Endothelial cell of hepatic sinusoid (primary cell): ENCODE measurements around the gene USP35.

Source experiments
- in situ Hi-C: cut with HindIII; loops from 2 replicates; pipeline ENCODE4 v1.10.0; 2017; ENCODE audit warnings: low sequenced_read_pairs

Gene USP35

DNA sequence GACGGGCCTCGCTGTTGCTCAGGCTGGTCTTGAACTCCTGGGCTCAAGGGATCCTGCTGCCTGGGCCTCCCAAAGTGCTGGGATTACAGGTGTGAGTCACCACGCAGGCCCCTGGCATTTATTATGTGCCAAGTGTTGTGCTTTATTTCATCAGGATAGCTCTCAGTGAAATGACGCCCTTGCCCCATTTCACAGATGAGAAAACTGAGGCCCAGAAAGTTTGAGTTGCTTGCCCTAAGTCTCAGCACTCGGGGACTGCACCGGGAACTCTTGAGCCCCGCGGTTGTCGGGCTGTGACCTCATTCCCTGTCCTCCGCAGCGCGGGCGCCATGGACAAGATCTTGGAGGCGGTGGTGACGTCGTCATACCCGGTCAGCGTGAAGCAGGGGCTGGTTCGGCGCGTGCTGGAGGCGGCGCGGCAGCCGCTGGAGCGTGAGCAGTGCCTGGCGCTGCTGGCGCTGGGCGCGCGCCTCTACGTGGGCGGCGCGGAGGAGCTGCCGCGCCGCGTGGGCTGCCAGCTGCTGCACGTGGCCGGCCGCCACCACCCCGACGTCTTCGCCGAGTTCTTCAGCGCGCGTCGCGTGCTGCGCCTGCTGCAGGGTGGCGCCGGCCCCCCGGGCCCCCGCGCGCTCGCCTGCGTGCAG is 7.3 kb downstream of the USP35 start:
- in situ Hi-C loops, result no loop called here

DNA sequence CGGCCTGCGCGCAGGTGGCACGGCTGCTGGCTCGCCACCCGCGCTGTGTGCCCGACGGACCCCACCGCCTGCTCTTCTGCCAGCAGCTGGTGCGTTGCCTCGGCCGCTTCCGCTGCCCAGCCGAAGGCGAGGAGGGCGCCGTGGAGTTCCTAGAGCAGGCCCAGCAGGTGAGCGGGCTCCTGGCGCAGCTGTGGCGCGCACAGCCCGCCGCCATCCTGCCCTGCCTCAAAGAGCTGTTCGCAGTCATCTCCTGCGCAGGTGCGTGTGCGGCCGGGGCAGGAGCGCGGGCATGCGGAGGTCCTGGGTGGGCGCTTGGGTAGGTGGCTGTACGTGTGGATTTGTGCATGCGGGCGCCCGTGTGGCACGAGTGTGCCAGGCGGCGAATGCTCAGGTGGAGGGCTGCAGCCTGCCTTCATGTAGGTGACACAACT is 8.0 kb downstream of the USP35 start:
- in situ Hi-C loops, result no loop called here

GRCh38 chr11:78197816-78198215 is 9.1 kb downstream of the USP35 start:
- in situ Hi-C loops, result no loop called here

DNA sequence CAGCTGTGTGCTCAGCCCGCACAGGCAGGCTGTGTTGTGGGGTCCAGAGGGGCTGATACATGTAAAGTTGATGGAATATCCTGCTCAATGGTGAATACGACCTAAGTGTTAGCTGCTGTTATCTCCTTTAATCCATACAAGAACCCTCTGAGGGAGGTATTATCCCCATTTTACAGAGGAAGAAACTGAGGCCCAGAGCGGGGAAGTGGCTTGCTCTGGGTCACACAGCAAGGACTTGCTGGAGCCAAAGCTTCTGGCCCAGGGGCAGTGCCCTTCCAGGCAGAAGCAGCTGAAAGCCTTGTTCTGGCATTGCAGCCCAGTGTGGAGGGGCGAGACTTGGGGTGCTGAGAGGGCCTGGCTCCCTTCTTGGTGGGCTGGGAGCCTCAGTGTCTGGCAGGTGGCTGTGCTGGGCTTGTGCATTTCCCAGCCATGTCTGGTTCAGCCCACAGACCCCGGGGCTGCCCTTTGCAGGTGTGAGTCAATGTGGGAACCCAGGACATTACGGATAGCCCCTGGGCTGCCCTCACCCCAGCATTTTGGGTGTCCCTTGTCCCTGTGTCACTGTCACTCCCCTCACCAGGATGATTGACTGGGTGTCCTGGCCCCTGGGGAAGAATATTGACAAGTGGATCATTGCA is 10.4 kb downstream of the USP35 start:
- in situ Hi-C loops, result no loop called here

DNA sequence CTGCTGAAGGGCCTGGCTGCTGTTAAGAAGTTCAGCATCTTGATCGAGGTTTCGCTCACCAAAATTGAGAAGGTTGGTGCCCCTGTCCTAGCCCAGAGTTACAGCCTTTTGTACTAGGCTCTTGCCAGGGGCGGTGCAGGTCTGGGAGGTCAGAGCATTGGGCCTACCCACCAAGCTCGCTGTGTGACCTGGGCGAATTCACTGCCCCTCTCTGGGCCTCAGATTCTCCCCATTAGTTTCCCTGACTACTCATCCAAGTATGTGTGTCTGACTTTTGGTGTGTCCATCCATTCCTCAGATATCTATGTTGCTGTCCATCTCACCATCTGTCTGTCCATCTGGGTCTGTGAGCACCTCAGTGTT is 10.9 kb downstream of the USP35 start:
- in situ Hi-C loops, result no loop called here

DNA sequence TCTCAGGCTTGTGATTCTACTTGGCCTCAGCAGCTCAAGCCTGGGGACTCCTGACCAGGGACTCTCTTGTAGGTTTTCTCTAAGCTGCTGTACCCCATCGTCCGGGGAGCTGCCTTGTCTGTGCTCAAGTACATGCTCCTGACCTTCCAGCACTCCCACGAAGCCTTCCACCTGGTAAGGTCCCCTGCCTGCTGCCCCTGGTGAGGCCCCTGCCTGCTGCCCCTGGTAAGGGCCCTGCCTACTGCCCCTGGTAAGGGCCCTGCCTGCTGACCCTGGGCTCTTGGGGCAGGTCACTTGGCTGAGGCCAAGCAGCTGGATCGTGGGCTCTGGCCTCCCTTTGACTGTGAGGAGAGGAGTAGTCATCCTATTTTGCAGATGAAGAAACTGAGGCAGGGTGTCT is 11.3 kb downstream of the USP35 start:
- in situ Hi-C loops, result no loop called here

DNA sequence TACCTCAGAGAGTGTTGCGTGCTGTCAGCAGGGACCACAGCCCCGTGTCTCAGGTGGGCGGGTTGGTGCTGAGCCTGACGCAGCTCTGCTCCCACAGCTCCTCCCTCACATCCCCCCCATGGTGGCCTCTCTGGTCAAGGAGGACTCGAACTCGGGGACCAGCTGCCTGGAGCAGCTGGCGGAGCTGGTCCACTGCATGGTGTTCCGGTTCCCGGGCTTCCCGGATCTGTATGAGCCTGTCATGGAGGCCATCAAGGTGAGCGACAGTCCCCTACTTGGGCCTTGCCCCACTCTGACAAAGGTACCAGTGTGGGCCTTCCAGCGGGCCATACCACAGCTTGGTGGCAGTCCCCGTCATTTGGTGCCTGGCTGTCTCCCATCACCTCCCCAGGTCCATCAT is 11.8 kb downstream of the USP35 start:
- in situ Hi-C loops, result no loop called here

GRCh38 chr11:78201096-78201818 is 12.5 kb downstream of the USP35 start:
- in situ Hi-C loops, result no loop called here

- in situ Hi-C loops, result no loop called here
These were observed 14.0 kb downstream of the USP35 start for GRCh38 chr11:78202733-78203167.

GRCh38 chr11:78203184-78203583 is 14.5 kb downstream of the USP35 start:
- in situ Hi-C loops, result no loop called here

DNA sequence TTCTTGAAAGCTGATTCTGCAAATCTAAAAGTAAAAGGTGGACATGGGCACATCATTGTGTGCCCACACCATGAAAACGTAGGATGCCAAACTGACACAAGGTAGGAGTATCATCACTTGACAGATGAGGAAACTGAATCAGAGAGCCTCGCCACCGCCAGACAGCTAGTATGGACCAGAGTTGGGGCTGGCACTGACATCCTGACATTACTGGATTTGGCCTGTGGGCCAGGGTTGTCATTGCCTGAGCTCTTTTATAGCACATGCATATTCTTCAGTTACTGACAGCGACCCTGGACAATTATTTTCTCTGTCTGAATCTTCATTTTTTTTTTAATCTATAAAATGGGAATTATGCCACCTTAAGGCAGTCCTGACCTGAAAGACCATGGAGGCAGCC is 16.5 kb downstream of the USP35 start:
- in situ Hi-C loops, result no loop called here

GRCh38 chr11:78205691-78206090 is 17.0 kb downstream of the USP35 start:
- in situ Hi-C loops, result no loop called here

GRCh38 chr11:78207532-78208256 is 19.0 kb downstream of the USP35 start:
- in situ Hi-C loops, result no loop called here

DNA sequence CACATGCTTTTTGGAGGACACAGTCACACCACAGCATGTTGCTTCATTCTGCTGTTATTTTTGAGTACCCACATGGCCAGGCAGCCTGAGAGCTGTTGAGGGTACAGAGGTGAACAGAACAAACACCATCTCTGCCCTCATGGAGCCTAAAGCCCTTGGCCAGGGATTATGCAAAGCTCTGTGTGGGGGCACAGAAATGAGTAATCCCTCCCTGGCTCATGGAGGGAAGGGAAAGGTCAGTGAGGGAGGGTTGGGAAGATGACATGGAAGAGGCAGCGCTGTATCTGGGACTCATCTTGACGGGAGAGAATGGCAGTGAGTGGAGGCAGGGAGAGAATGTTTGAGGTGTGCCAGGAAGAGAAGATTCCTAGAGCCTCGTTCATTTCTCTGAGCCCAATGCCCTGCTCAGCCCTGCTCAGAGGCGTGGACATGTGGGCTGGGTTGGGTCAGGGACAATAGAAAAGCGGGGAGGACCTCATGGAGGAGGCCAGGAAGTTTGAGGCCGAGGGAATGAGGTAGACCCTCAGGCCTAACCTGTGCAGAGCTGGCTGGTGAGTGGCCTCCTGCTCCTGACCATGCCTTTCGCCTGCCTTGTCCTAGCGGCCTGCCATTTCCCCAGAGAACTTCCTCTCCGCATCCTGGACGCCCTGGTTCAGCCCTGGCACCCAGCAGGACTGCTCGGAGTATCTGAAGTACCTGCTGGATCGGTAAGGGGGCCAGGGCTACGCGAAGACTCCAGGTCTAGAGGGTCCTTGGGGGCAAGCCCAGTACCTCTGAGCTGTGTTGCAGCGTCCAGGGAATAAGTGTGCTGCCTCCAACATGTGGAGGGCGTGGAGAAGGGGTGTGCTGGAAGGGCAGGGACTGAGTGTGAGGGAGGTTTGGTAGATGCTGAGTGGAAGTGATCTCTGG is 19.8 kb downstream of the USP35 start:
- in situ Hi-C loops, result no loop called here

- in situ Hi-C loops, result no loop called here
These were observed 20.8 kb downstream of the USP35 start for GRCh38 chr11:78209478-78209877.

DNA sequence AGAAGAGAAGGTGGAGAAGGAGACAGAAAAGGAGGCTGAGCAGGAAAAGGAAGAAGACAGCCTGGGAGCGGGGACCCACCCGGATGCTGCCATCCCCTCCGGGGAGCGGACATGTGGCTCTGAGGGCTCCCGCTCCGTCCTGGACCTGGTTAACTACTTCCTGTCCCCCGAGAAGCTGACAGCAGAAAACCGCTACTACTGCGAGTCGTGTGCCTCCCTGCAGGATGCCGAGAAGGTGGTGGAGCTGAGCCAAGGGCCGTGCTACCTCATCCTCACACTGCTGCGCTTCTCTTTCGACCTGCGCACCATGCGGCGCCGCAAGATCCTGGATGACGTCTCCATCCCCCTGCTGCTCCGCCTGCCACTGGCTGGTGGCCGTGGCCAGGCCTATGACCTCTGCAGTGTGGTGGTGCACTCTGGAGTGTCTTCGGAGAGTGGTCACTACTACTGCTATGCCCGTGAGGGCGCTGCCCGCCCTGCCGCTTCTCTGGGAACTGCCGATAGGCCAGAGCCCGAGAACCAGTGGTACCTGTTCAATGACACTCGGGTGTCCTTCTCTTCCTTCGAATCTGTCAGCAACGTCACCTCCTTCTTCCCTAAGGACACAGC is 21.4 kb downstream of the USP35 start:
- in situ Hi-C loops, result no loop called here

DNA sequence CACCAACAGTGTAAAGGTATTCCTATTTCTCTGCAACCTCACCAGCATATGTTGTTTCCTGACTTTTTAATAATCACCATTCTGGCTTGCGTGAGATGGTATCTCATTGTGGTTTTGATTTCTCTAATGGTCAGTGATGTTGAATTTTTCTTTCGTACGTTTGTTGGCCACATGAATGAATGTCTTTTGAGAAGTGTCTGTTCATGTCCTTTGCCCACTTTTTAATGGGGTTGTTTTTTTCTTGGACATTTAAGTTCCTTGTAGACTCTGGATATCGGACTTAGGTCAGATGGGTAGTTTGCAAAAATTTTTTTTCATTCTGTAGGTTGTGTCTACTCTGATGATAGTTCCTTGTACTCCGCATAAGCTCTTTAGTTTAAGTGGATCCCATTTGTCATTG is 22.8 kb downstream of the USP35 start:
- in situ Hi-C loops, result no loop called here

DNA sequence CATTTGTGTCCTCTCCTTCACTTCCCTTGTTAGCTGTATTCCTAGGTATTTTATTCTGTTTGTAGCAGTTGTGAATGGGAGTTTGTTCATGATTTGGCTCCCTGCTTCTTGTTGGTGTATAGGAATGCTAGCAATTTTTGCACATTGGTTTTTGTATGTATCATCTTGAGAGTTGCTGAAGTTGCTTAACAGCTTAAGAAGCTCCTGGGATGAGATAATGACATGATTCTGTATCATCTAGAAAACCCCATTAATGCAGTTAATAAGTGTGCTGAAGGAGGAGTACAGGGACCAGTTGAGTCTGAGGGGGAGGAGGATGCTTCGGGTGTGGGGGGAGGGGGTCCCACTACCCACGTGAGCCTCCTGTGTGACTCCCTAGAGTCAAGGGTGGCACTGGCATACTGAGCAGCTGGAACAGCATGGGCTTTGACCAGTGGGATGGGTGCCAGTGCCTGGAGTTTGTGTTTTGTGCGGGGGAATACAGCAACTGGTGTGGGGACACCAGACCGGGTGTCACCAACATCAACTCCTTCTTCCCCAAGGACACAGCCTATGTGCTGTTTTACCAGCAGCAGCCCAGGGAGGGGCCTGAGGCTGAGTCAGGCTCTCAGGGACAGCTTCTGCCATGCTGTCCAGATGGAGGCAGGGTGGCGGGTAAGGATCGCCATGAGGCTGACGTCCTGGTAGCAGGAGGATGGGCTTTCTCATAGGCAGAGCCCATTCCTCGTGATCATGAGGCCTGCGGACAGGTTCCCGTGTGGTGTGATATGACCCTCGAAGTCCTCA is 24.1 kb downstream of the USP35 start:
- in situ Hi-C loops, result no loop called here
